ENCODE data around the gene TRPM2. TPM values are rescaled to one million over a fixed set of nuclear protein-coding genes. Genes with fewer than 3 reads are reported as not detected.

The TRPM2 gene
- total RNA-seq, 1 donor from 2014 or later: not detected

GRCh38 chr21:44310628-44311507, 42.6 kb upstream of the TRPM2 start:
- peaks cover 16% of the 10 kb centered on the region for H3K36me3 Mint-ChIP-seq (ENCODE audit: unreplicated experiment)
- no peak for TF ChIP-seq CTCF (IDR thresholded peaks at IDR 0.05)
- no peak for DNase-seq (ENCODE audit: extremely low spot score, unreplicated experiment)
- H3K27me3 Mint-ChIP-seq (ENCODE audit: unreplicated experiment): no peaks in the 10 kb centered on the region
- H3K9me3 Mint-ChIP-seq (ENCODE audit: unreplicated experiment): no peaks in the 10 kb centered on the region
- H3K27ac Mint-ChIP-seq (ENCODE audit: unreplicated experiment): no peak overlapping the region
- H3K4me3 Mint-ChIP-seq (ENCODE audit: unreplicated experiment): no peak overlapping the region
- H3K4me1 Mint-ChIP-seq (ENCODE audit: unreplicated experiment): peaks cover 9% of the 10 kb centered on the region

- H3K9me3 Mint-ChIP-seq (ENCODE audit: unreplicated experiment): no peaks in the 10 kb centered on the region
- no peaks in the 10 kb centered on the region for H3K27me3 Mint-ChIP-seq (ENCODE audit: unreplicated experiment)
- no peak overlapping the region for H3K4me3 Mint-ChIP-seq (ENCODE audit: unreplicated experiment)
- H3K27ac Mint-ChIP-seq (ENCODE audit: unreplicated experiment): no peak overlapping the region
- peaks cover 6% of the 10 kb centered on the region for H3K4me1 Mint-ChIP-seq (ENCODE audit: unreplicated experiment)
- no peak for TF ChIP-seq CTCF (IDR thresholded peaks at IDR 0.05)
- DNase-seq (ENCODE audit: extremely low spot score, unreplicated experiment): no peak
- peaks cover 15% of the 10 kb centered on the region for H3K36me3 Mint-ChIP-seq (ENCODE audit: unreplicated experiment)
Measured at GRCh38 chr21:44312089-44312488, 41.3 kb upstream of the TRPM2 start.

- Mint-ChIP-seq H3K9me3 (ENCODE audit: unreplicated experiment) (no peaks in the 10 kb centered on the region), H3K27ac (ENCODE audit: unreplicated experiment) (no peak overlapping the region), H3K36me3 (ENCODE audit: unreplicated experiment) (peaks cover 14% of the 10 kb centered on the region), H3K27me3 (ENCODE audit: unreplicated experiment) (no peaks in the 10 kb centered on the region), H3K4me3 (ENCODE audit: unreplicated experiment) (no peak overlapping the region), H3K4me1 (ENCODE audit: unreplicated experiment) (peaks cover 4% of the 10 kb centered on the region)
- no peak for TF ChIP-seq CTCF (IDR thresholded peaks at IDR 0.05)
- DNase-seq (ENCODE audit: extremely low spot score, unreplicated experiment): no peak
Measured at GRCh38 chr21:44312716-44313115, 40.7 kb upstream of the TRPM2 start.

- no peak overlapping the region for H3K27ac Mint-ChIP-seq (ENCODE audit: unreplicated experiment)
- peaks cover 8% of the 10 kb centered on the region for H3K36me3 Mint-ChIP-seq (ENCODE audit: unreplicated experiment)
- H3K27me3 Mint-ChIP-seq (ENCODE audit: unreplicated experiment): no peaks in the 10 kb centered on the region
- no peak overlapping the region for H3K4me3 Mint-ChIP-seq (ENCODE audit: unreplicated experiment)
- no peaks in the 10 kb centered on the region for H3K9me3 Mint-ChIP-seq (ENCODE audit: unreplicated experiment)
- DNase-seq (ENCODE audit: extremely low spot score, unreplicated experiment): no peak
- TF ChIP-seq CTCF (IDR thresholded peaks at IDR 0.05): no peak
- H3K4me1 Mint-ChIP-seq (ENCODE audit: unreplicated experiment): no peaks in the 10 kb centered on the region
Measured at GRCh38 chr21:44313451-44313850, 40.0 kb upstream of the TRPM2 start.

- Mint-ChIP-seq H3K27me3 (ENCODE audit: unreplicated experiment) (no peaks in the 10 kb centered on the region), H3K36me3 (ENCODE audit: unreplicated experiment) (peaks cover 8% of the 10 kb centered on the region), H3K4me3 (ENCODE audit: unreplicated experiment) (no peak overlapping the region), H3K27ac (ENCODE audit: unreplicated experiment) (no peak overlapping the region), H3K9me3 (ENCODE audit: unreplicated experiment) (no peaks in the 10 kb centered on the region), H3K4me1 (ENCODE audit: unreplicated experiment) (no peaks in the 10 kb centered on the region)
- no peak for TF ChIP-seq CTCF (IDR thresholded peaks at IDR 0.05)
- DNase-seq (ENCODE audit: extremely low spot score, unreplicated experiment): no peak
Measured at GRCh38 chr21:44314128-44314527, 39.3 kb upstream of the TRPM2 start.

Data from osteocyte (in vitro differentiated cells).